Stimulated activated CD8-positive, alpha-beta memory T cell treated with anti-CD3 and anti-CD28 coated beads, Interleukin-2, amount 100 ng/mL, for 1 hour (primary cell): ENCODE results near the gene PCYT1A.
"Not testable (repeated sequence)": the region's sequence is repeated elsewhere in the genome, so short reads cannot be mapped to it uniquely, and the experiment has no call there.

ENCODE experiments used
- DNase-seq, 2 donors: peaks; one replicate each; pipeline ENCODE4 v3.0.0-alpha.2; 2020; ENCODE audit warnings: low read depth in 2 of 2

PCYT1A gene

DNA sequence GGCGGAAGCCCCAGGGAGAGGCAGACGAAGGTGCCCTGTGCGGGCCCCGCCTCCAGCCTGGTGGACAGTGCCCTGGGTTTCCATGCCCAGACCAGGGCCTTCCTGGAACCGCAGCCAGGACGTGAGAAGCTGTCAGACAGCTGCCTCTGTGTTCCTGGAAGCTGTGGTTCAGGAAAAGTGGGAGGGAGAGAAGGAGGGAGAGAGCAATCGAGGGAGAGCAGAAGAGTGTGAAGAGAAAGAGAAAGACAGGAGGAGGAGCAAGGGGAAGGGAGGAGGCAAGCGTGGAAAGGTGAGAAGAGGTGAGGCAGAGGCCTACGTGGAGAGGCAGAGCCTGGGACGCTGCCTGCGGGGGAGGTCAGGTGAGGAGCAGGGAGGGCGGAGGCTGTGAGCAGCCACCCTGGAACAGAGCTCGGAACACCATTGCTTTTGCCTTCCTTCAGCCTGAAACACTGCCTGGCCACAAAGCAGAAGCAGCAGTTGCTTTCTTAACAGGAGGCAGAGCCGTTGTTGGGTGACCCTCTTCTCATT is 94.9 kb downstream of the PCYT1A start:
- DNase-seq, result no peak

DNA sequence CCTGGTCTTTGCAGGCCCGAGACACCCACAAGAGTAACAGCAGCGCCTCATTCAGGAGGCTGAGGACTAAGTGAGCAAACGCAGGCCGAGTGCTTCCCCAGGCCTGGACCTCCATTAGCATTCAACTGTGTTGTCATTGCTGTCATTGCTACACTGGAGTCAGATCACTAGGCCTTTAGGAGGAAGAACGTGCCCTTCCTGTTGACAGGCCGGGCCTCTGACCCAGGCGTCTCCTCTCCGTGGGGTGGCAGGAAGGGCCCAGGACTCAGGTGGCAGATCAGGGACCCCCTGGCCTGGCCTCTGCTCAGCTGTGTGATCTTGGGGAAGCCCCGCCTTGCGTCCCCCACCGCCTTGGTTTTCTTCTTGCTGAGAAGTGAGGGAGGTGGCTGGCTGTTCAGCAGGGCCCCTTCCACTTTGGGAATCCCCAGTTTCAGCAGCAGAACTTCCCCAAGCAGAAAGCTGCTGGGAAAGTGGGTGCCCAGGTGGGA is 95.4 kb downstream of the PCYT1A start:
- no peak for DNase-seq

DNA sequence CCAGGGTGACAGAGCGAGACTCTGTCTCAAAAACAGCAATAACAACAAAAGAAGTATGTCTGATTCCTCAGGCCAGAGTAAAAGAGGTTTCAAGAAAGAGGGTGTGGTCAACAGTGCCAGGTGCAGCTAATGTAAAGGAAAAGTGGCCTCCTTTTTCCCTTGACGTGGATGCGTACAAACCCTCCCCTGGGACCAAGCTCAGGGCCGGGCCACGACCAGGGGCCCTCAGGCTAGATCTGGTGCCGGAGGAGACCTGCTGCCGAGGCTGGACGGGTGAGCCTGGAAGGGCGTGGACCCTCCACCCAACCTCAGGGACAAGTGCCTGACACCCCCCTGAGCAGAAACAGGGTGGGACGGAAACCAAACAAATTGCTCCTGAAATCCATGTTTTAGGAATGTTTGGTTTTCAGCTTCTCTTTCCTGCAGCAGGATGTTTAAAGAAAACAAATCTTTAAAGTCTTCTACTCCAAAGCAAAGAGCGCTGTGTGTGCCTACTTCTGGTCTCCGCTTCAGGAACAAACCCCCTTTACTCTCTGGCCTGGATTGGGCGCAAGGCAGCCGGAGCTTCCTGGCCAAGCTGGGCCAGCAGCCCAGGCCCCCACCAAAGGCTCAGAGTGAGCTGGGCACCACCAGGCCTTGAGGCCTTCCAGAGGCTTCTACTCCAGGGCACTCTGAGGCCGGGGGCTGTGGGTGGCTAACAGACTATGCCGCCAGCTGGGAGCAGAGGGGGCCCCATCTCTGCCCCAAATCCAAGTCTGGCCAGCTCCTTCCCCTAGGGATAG is 97.8 kb downstream of the PCYT1A start:
- no peak for DNase-seq

DNA sequence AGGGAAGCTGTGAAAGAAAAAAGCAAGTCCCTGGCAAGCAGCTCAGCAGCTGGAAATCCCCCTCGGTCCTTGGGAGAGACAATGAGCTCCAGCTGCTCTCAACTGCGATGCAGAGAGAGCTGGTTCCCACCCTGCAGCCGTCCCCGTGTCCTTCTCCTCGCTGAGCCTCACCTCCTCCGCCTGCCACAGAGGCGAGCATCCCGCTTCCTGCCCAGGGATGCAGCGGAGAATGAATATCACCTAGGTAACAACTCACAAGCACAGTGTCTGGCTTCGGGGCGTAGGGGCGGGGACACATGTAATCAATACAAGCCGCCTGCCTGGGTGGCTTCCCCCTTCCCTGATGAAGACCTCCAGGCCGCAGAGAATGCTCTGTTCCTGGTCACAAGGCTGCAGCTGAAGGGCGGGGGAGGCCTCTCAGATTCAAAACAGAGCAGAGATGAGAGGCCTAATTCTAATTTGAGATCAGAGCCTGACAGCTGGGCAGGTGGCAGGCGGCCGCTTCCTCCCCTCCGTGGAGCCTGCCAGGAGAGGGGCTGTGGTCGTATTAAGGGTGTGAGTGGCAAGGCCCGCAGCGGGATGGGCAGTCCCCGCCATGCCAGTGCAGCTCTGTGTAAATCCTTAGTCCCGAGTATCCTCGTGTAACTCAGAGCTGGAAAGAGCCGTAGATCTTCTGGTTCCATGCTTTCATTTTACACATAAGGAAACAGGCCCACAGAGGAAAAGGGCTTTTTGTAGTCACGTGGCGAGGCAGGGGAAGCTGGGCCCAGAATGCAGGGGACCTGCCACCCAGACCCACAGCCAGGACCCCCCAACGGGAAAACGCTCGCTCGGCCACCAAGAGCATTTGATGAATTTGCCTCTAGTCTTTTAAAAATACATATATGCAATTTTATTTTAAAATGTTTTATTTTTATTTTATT is 100.6 kb downstream of the PCYT1A start:
- DNase-seq, result no peak

DNA sequence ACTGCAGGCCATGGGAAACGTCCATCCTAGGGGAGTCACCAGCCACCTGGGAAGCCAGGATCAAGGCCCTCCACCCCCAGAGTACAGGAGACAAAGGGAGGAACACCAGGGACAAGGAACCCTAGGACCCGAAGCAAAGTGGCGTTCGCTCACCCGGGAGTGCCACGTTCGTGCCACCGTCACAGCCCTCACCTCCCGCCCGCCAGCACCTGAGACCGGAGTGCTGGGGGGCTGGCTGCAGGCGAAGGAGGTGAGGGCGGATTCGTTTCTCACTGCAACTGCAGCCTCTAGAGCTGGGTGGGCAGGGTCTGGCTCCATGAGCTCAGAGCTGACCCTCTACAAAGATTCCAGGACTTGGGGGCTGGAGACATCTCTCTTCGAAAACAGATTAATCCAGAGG is 102.6 kb downstream of the PCYT1A start:
- DNase-seq, result no peak

DNA sequence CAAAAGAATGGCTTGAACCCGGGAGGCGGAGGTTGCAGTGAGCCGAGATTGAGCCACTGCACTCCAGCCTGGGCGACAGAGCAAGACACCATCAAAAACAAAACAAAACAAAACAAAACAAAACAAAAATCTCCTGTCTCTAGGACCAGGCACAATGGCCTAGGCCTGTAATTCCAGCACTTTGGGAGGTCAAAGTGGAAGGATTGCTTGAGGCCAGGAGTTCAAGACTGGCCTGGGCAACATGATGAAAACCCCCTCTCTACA is 103.4 kb downstream of the PCYT1A start:
- not testable (repeated sequence) for DNase-seq

DNA sequence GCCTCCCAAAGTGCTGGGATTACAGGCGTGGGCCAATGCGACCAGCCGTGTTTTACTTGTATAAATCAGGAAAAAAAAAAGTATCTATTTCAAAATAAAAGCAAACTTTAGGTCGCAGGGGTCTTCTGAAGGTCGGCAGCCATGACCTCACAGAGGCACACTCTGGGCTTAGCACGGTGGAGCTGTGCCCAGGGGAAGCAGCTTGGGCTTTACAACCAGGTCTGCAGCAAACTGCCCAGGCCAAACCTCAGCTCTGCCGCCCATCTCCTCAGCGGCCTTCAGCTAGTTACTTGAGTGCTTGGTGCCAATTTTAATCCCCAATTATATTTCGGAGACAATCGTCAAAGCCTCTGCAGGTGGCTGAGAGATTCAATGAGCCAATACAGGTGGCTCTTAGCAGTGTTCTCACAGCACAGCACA is 106.4 kb downstream of the PCYT1A start:
- no peak for DNase-seq

DNA sequence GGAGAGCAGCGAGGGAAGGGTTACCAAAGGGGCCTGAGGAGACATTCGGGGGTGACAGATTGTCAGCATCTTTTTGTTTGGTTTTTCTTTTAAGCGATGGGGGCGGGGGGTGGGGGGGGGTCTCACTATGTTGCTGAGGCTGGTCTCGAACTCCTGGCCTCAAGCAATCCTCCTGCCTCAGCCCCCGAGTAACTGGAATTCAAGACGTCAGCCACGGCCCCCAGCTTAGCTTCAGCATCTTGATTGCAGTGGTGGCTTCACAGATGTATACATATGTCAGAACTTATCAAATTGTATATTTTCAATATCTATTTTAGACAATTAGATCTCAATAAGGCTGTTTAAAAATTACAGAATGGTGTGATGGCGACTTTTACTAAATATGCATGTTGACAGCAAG is 107.2 kb downstream of the PCYT1A start:
- DNase-seq, result no peak
